ENCODE results near the gene DPP3.

- TF ChIP-seq EZH2 (IDR thresholded peaks at IDR 0.05), result no peak
- TF ChIP-seq POLR2AphosphoS5 (IDR thresholded peaks at IDR 0.05; ENCODE audit: borderline replicate concordance, low read depth, low read length), result no peak
- TF ChIP-seq FOXP2 (optimal IDR thresholded peaks at IDR 0.05; ENCODE audit: control extremely low read depth, extremely low read length, insufficient read depth), result no peak
These were observed 9.4 kb downstream of the DPP3 start for GRCh38 chr11:66489636-66490035.

Data from SK-N-MC (cell line).